Suppressor macrophage treated with lipopolysaccharide for 1 hour (primary cell): ENCODE data around the gene GRM8.
A peak's percentile ranks its signal among the peaks of the same experiment; 100 is the strongest.

Experiments used
- DNase-seq, 3 donors: peaks; one replicate each; pipeline ENCODE4 v3.0.0-alpha.2; 2020 to 2022

The GRM8 gene

GRCh38 chr7:126804604-126805003 is 448.1 kb downstream of the GRM8 start:
- no peak for DNase-seq

GRCh38 chr7:126803990-126804389 is 448.8 kb downstream of the GRM8 start:
- DNase-seq = no peak

- DNase-seq = peak; percentile 55 to 64 (median 61)
These were observed 449.6 kb downstream of the GRM8 start for GRCh38 chr7:126803060-126803665.

GRCh38 chr7:126801733-126802132 is 451.0 kb downstream of the GRM8 start:
- no peak for DNase-seq

GRCh38 chr7:126799541-126799940 is 453.2 kb downstream of the GRM8 start:
- DNase-seq = no peak

- DNase-seq = no peak
These were observed 460.2 kb downstream of the GRM8 start for GRCh38 chr7:126792521-126792920.

GRCh38 chr7:126791306-126791705 is 461.4 kb downstream of the GRM8 start:
- no peak for DNase-seq

- no peak for DNase-seq
These were observed 462.0 kb downstream of the GRM8 start for GRCh38 chr7:126790763-126791162.

GRCh38 chr7:126783613-126784012 is 469.1 kb downstream of the GRM8 start:
- no peak for DNase-seq

- DNase-seq = no peak
These were observed 471.7 kb downstream of the GRM8 start for GRCh38 chr7:126780993-126781392.

- DNase-seq = no peak
These were observed 474.6 kb downstream of the GRM8 start for GRCh38 chr7:126778101-126778500.

- DNase-seq = no peak
These were observed 476.2 kb downstream of the GRM8 start for GRCh38 chr7:126776498-126776897.

GRCh38 chr7:126774077-126774476 is 478.7 kb downstream of the GRM8 start:
- DNase-seq = peak; percentile 10 to 51 (median 32)

GRCh38 chr7:126768836-126769235 is 483.9 kb downstream of the GRM8 start:
- DNase-seq = no peak

GRCh38 chr7:126760914-126761577 is 491.7 kb downstream of the GRM8 start:
- DNase-seq = no peak

GRCh38 chr7:126755381-126755780 is 497.4 kb downstream of the GRM8 start:
- no peak for DNase-seq

- no peak for DNase-seq
These were observed 502.4 kb downstream of the GRM8 start for GRCh38 chr7:126750207-126750911.

- no peak for DNase-seq
These were observed 523.8 kb downstream of the GRM8 start for GRCh38 chr7:126728967-126729366.

GRCh38 chr7:126727930-126728391 is 524.8 kb downstream of the GRM8 start:
- peak in 1 of 3 donors; percentile 27 for DNase-seq

GRCh38 chr7:126723966-126724544 is 528.7 kb downstream of the GRM8 start:
- DNase-seq = no peak

GRCh38 chr7:126720232-126720631 is 532.5 kb downstream of the GRM8 start:
- no peak for DNase-seq

- DNase-seq = no peak
These were observed 534.3 kb downstream of the GRM8 start for GRCh38 chr7:126718419-126718818.

- DNase-seq = peak; percentile 22 to 45 (median 24)
These were observed 536.4 kb downstream of the GRM8 start for GRCh38 chr7:126716321-126716720.

GRCh38 chr7:126715076-126715475 is 537.7 kb downstream of the GRM8 start:
- no peak for DNase-seq
